HG03457 (cell line): Measurements from ENCODE around the gene SYPL1.

ENCODE experiments used
- ATAC-seq: cut with Tn5 transposase; IDR thresholded peaks from one replicate; pipeline ENCODE4 v1.9.1; 2021; ENCODE audit warnings: moderate number of reproducible peaks; ENCODE audit not compliant: unreplicated experiment

SYPL1 gene

GRCh38 chr7:106068986-106069385 is 43.1 kb downstream of the SYPL1 start:
- ATAC-seq = no peak

GRCh38 chr7:106068538-106068961 is 43.6 kb downstream of the SYPL1 start:
- no peak for ATAC-seq

- ATAC-seq = no peak
Measured at GRCh38 chr7:106067678-106068077, 44.4 kb downstream of the SYPL1 start.

GRCh38 chr7:106065575-106066500 is 46.3 kb downstream of the SYPL1 start:
- ATAC-seq = no peak

DNA sequence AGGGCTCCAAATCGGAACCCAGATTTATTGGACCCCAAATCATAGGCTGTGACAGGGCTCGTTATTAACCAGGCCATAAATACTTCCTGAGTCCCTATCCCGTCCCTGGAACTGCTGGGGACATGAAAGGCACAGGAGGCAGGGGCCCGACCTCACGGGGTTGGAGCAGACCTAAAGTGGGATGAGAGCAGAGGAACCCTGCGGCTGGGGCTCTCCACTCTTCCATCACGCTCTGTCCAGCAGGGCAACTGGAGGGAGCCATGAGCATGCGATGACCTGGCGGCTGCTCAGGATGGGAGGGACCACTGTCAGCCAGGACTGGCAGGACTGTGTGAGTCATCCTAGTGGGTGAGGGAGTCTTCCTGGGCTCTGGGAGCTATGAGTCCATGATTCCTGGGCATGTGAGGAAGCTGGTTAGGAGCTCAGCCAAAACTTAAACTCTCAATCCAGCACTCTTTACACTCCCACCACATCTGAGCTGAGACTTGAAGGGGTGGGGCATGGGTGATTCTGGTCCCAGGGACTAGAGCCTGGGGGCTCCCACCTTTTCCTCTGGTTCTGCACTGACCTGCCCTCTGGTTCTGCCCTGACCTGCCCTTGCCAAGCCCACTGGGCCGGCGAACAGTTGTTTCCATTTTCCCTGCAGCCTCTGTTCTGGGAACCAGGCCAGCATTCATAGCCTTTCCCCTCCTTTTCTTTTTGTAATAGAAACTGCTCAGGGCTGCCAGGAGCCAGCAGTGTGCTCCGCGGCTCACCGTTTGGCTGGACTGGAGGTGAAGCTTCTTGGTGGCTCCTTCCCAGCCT is 47.1 kb downstream of the SYPL1 start:
- ATAC-seq = no peak

DNA sequence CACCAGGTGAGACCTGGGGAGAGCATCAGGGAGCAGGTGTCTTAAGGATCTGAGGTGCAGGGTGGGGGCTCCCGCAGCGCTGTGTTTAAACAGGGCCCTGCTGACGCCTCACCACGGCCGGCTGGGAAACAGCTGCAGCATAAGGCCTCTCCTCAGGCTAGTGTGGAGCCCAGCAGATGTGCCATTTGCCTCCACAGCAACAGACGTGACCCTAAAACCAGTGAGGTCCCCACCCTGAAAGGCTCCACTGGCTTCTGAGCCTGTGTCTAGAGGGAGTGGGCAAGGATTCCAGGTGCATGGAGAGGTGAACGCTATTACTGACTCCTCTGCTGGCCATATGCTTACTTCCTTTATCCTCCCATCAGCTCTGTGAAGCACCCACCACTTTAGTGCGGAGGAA is 47.8 kb downstream of the SYPL1 start:
- no peak for ATAC-seq

DNA sequence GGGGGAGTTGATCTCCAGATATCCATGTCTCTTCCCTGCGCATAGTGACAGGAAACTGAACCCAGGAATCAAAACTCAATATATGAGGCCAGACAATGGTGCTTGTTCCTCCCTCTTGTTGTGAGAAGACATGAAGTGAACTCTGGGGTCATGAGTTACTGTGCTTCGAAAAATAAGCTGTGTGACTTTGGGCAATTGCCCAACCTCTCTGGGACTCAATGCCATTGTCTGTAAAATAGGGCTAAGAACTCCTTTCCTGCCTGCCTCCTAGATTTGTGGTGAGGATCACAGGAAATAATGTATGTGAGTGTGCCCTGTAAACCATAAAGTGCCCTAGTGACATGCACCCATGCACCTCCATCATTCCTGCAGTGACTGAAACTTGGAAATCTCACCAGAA is 48.4 kb downstream of the SYPL1 start:
- no peak for ATAC-seq

GRCh38 chr7:106063024-106063423 is 49.1 kb downstream of the SYPL1 start:
- no peak for ATAC-seq

GRCh38 chr7:106062521-106062931 is 49.6 kb downstream of the SYPL1 start:
- no peak for ATAC-seq

DNA sequence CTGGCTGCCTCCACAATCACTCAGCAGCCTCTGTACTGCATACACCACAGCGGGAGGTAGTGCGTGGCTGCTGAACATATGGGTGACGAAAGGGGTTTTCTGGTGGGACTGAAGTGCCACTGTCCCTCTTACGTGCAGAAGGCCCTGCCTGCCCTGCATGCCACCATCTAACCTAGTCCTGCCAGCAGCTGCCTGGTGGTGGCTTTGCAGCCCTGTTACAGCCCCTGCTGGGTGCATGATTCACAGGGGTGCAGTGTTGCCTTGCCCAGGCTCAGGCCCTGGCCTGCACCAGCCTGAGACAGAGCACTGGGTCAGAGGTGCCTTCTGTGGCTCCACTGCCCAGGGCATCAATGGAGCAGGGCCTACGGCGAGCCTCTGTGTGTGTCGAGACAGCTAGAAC is 50.1 kb downstream of the SYPL1 start:
- ATAC-seq = no peak

- no peak for ATAC-seq
Measured at GRCh38 chr7:106061301-106061979, 50.7 kb downstream of the SYPL1 start.

GRCh38 chr7:106060394-106060920 is 51.7 kb downstream of the SYPL1 start:
- ATAC-seq = no peak

GRCh38 chr7:106059556-106059955 is 52.6 kb downstream of the SYPL1 start:
- ATAC-seq = no peak

DNA sequence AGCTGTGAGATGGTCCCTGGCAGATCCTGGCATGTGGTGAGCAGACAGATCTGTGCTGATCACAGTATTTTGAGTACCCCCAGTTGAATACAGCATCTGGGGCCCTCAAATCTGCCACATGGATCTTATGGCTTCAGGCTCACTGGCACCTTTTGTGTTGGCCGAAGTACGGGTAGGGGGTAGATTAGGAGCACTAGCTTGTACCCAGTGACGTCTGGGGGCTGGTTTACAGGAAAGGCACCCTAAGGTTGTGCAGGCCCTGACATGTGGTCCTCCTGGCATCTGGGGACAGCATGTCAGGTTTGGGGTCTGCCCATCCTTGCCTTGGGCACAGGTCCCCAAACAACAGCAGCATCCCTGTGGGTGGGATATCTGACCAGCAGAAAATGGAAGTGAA is 53.2 kb downstream of the SYPL1 start:
- ATAC-seq = no peak

DNA sequence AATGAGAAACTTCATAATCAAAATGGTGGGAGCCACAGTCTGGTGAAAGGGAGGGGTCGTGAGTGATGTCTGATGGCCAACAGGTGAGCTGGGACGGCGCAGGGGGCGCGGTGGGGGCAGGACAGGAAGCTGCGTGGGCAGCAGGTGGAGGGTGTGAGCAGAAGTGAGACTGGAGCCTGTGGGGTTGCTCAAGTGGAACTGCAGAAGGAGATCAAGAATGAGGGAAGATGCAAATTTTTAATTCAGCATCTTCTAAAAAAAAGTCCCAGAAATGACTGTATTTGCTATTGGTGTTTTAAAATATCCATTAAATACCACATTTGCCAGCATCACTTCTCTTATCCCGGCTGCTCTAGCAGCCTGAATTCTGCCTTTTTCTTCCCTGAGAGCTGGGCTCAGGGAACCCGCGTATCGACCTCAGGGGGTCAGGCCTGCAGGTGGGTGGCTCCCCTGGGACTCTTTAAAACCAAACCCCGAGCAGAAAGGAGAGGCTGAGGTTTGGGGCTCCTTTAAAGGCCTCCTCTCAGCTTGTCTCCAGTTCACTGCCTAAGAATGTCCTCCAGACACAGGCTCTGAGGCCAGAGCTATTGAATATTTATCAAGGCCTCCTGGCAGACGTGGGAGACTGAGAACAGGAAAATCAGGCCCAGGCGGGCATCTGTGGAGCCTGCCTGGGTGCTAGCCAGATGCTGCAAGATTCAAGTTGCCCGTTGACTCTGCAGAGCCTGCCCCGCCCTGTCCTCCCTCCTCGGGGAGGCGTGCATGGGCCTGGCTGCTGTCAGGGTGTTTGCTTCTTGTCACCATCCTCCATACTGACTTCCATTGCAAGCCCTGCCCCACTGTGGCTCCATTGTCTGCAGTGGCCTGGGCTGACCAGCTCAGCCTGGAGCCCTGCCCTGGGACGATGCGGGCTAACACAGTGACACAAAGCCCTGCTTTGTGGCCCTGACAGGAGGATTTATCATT is 53.9 kb downstream of the SYPL1 start:
- peak; percentile 57 for ATAC-seq

GRCh38 chr7:106057204-106057961 is 54.7 kb downstream of the SYPL1 start:
- no peak for ATAC-seq

DNA sequence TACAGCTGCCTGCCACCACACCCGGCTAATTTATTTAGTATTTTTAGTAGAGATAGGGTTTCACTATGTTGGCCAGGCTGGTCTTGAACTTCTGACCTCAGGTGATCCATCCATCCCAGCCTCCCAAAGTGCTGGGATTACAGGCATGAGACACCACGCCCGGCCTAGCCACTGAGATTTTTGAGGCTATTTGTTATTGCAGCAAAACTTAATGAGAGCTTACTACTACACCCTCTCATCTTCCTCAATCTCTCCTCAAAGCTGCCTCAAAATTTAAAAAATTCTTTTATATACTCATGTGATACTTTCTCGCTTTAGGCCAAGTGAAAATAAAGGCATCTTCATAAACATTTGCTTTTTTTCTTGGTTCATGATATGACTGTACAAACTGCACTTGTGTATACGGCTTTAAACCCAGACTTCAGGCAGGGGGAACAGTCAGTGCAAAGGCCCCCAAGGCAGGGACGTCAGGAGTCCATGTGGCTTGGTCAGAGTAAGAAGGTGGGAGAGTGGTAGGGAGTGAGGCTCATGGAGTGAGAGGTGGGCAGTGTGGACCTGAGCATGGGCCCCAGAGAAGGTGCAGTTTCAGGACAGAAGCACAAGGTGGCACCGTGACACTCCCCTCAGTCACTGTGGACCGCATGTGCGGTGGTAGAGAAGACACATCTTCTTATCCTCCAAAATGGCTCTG is 55.5 kb downstream of the SYPL1 start:
- ATAC-seq = no peak

GRCh38 chr7:106054971-106055532 is 57.1 kb downstream of the SYPL1 start:
- no peak for ATAC-seq
